ENCODE measurements around the gene FGFBP2.
A peak's percentile ranks its signal among the peaks of the same experiment; 100 is the strongest.

FGFBP2 gene

GRCh38 chr4:15965325-15965724 lies 2.4 kb upstream of the FGFBP2 start:
- DNase-seq: no peak

GRCh38 chr4:15964159-15964558 lies 1.2 kb upstream of the FGFBP2 start:
- peak in 1 of 6 experiments; percentile 2 for DNase-seq

- no peak for DNase-seq
Measured at GRCh38 chr4:15963576-15963975, 601 bp upstream of the FGFBP2 start.

- no peak for DNase-seq
Measured at GRCh38 chr4:15961781-15962510, 1.0 kb downstream of the FGFBP2 start.

- DNase-seq: no peak
Measured at GRCh38 chr4:15958562-15958961, 4.4 kb downstream of the FGFBP2 start.

GRCh38 chr4:15956179-15956850 lies 6.7 kb downstream of the FGFBP2 start:
- peak; percentile 38 to 69 (median 59) for DNase-seq

- DNase-seq: no peak
Measured at GRCh38 chr4:15955670-15956069, 7.3 kb downstream of the FGFBP2 start.

GRCh38 chr4:15953625-15954024 lies 9.3 kb downstream of the FGFBP2 start:
- no peak for DNase-seq

- no peak for DNase-seq
Measured at GRCh38 chr4:15951781-15952180, 11.2 kb downstream of the FGFBP2 start.

GRCh38 chr4:15948826-15949225 lies 14.1 kb downstream of the FGFBP2 start:
- DNase-seq: no peak

- no peak for DNase-seq
Measured at GRCh38 chr4:15947684-15948083, 15.3 kb downstream of the FGFBP2 start.

- DNase-seq: no peak
Measured at GRCh38 chr4:15945516-15945915, 17.5 kb downstream of the FGFBP2 start.

- no peak for DNase-seq
Measured at GRCh38 chr4:15944895-15945294, 18.1 kb downstream of the FGFBP2 start.

GRCh38 chr4:15942283-15942682 lies 20.7 kb downstream of the FGFBP2 start:
- DNase-seq: no peak

- DNase-seq: no peak
Measured at GRCh38 chr4:15938640-15939039, 24.3 kb downstream of the FGFBP2 start, which contains the start of gene FGFBP1. TSS of gene FGFBP1 (minus strand) at chr4:15938740. CDS start at chr4:15936632, 2,108 bp downstream.

- no peak for DNase-seq
Measured at GRCh38 chr4:15938182-15938581, 24.8 kb downstream of the FGFBP2 start.

- no peak for DNase-seq
Measured at GRCh38 chr4:15936495-15936894, 26.5 kb downstream of the FGFBP2 start.

- no peak for DNase-seq
Measured at GRCh38 chr4:15935504-15936402, 27.2 kb downstream of the FGFBP2 start.

GRCh38 chr4:15934259-15934658 lies 28.7 kb downstream of the FGFBP2 start:
- DNase-seq: no peak

GRCh38 chr4:15931451-15932210 lies 31.3 kb downstream of the FGFBP2 start:
- DNase-seq: no peak

- DNase-seq: no peak
Measured at GRCh38 chr4:15930314-15930713, 32.7 kb downstream of the FGFBP2 start.

- no peak for DNase-seq
Measured at GRCh38 chr4:15929540-15929939, 33.4 kb downstream of the FGFBP2 start.

GRCh38 chr4:15928883-15929282 lies 34.1 kb downstream of the FGFBP2 start:
- DNase-seq: no peak
